HG03196 (cell line): ENCODE results near the gene ERMAP.
"Not testable (repeated sequence)": the region's sequence is repeated elsewhere in the genome, so short reads cannot be mapped to it uniquely, and the experiment has no call there.

ENCODE experiments used
- ATAC-seq: cut with Tn5 transposase; IDR thresholded peaks from one replicate; pipeline ENCODE4 v1.9.1; 2021; ENCODE audit not compliant: unreplicated experiment

Gene ERMAP

GRCh38 chr1:42806593-42806992 lies 10.3 kb upstream of the ERMAP start:
- no peak for ATAC-seq

DNA sequence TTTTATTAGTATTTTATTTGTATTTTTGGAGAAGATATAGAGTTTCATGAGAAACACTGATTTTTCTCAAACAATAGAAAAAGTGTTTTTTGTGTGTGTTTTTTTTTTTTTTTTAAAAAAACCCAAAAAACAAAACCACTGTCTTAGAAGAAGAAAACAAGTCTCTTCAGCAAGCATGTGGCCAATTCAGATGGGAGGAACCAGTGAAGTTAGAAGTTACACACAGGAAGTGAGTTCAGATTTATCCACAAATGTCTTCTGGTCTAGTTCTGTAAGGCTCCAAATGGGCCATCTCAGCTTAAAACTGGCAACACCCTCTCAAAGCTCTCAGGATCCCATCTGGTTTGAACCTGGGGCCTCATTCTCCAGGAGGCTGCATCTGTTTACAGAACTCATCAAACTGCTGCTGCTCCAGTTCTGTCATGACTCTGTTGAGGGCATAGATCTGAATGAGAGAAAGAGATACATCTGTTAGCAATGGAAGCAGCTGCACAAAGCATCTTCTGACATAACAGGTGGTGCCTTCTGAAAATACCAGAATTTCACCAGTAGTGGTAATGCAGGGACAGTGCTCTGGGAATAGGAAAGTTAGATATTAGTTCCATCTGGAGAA lies 9.8 kb upstream of the ERMAP start:
- no peak for ATAC-seq

DNA sequence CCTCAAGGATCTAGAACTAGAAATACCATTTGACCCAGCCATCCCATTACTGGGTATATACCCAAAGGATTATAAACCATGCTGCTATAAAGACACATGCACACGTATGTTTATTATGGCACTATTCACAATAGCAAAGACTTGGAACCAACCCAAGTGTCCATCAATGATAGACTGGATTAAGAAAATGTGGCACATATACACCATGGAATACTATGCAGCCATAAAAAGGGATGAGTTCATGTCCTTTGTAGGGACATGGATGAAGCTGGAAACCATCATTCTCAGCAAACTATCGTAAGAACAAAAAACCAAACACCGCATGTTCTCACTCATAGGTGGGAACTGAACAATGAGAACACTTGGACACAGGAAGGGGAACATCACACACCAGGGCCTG lies 2.1 kb upstream of the ERMAP start:
- not testable (repeated sequence) for ATAC-seq

GRCh38 chr1:42815941-42816584 lies 859 bp upstream of the ERMAP start:
- ATAC-seq = peak; percentile 5

DNA sequence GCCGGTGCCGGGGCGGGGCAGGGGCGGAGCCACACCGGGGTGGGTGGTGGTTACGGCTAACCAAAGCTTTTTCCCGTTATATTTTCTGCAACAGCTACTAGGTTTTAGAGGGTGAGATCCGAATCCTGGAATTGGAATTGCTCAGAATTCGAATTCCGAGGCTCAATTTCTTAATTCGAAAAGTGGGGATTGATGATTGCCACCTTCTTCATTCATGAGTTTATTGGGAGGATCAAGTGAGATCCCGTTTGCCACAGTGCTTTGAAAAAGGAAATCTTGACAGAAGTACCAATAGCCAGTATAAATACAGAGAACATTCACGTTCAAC lies 482 bp downstream of the ERMAP start:
- ATAC-seq = no peak

GRCh38 chr1:42817976-42818375 lies 1.1 kb downstream of the ERMAP start:
- no peak for ATAC-seq

DNA sequence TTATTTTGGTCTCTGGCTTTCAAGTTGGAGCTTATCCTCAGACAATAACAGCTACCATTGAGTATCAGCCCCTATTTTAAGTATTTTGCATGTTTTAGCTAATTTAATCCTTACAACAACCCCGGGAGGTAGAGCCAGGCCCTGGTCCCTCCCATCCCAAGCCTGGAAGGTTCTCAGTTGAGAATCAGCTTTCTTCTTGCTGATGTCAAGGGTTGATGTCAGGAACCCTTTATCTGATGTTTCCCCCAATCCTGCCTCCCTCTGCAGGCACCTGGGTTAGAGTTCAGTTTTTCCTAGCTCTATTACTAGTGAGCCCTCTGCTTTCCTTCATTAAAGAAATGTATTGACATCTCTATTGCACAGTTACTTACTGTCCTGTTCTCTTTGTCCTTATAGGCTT lies 3.9 kb downstream of the ERMAP start:
- ATAC-seq = no peak

DNA sequence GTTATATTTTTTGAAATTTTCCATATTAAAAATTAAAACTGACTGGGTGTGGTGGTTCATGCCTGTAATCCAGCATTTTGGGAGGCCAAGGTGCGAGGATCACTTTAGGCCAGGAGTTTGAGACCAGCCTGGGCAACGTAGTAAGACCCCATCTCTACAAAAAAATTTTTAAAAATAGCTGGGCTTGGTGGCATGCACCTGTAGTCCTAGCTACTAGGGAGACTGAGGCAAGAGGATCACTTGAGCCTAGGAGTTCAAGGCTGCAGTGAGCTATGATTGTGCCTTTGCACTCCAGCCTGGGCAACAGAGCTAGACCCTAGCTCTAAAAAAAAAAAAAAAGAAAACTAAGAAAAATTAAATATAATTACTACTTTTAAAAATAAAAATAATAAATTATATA lies 4.8 kb downstream of the ERMAP start:
- no peak for ATAC-seq

- no peak for ATAC-seq
These were observed 6.0 kb downstream of the ERMAP start for GRCh38 chr1:42822800-42823392.

- no peak for ATAC-seq
These were observed 7.6 kb downstream of the ERMAP start for GRCh38 chr1:42824481-42825035.

GRCh38 chr1:42825036-42825851 lies 8.3 kb downstream of the ERMAP start:
- ATAC-seq = no peak

DNA sequence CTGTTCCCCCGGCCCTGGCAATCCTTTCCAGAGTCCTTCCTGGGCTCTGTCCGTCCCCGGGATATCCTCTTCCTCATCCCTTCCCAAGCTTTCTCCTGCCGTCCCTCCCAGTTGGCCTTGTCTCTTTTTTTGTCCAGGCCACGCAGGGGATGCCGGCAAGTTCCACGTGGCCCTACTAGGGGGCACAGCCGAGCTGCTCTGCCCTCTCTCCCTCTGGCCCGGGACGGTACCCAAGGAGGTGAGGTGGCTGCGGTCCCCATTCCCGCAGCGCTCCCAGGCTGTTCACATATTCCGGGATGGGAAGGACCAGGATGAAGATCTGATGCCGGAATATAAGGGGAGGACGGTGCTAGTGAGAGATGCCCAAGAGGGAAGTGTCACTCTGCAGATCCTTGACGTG lies 13.7 kb downstream of the ERMAP start:
- no peak for ATAC-seq

DNA sequence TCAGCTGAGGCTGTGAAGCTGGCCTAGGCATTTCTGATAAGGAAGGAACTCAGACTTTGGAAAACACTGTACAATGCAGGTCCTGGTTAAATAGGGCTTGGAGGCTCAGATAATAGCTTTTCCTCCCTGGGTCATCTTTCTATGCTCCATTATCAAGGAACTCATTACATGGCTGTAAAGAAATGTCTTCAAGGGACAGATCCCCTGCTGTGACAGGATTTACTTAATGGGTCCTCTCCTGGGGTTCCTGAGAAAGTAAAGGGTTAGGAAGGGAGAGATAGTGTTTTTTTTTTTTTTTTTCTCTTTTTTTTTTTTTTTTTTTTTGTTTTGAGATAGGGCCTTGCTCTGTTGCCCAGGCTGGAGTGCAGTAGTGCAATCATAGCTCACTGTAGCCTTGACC lies 14.4 kb downstream of the ERMAP start:
- no peak for ATAC-seq

GRCh38 chr1:42832641-42833240 lies 15.8 kb downstream of the ERMAP start:
- no peak for ATAC-seq

DNA sequence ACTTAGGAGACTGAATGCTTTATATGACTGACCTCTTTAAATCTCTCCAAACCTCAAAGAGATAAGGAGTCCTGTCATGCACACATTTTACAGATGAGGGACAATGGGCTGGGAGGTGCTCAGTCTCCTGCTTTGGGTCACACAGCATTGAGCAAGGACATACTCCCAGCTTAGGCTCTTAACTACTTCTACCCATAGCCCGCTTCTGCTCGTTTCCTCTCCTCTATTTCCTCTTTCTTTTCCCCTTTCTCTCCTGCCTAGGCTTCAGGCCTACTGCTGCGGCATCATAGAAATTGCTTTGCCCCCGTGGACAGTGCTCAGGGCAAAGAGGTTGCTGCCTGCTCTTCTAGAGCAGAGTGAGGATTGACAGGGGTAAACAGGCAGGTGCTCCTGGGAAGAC lies 17.1 kb downstream of the ERMAP start:
- no peak for ATAC-seq

GRCh38 chr1:42834803-42835202 lies 17.9 kb downstream of the ERMAP start:
- no peak for ATAC-seq

DNA sequence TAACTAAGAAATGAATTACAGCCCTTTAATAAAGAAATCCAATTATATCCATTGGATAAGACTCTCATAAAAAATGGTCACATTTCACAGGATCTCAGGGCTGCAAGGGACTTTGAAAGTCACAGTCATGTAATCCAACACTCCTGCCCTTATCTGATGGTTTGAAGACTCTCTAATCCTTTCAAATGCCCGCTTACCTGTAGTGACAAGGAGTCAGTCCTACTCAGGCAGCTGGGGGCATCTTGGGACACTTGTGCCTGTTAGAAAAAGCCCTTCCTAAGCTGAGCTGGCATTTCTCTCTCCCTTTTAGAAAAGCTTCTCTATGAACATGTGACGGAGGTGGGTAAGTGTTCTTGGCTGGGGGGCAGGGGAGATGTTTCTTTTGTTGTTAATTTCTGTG lies 18.5 kb downstream of the ERMAP start:
- no peak for ATAC-seq

- no peak for ATAC-seq
These were observed 20.8 kb downstream of the ERMAP start for GRCh38 chr1:42837709-42838108.

DNA sequence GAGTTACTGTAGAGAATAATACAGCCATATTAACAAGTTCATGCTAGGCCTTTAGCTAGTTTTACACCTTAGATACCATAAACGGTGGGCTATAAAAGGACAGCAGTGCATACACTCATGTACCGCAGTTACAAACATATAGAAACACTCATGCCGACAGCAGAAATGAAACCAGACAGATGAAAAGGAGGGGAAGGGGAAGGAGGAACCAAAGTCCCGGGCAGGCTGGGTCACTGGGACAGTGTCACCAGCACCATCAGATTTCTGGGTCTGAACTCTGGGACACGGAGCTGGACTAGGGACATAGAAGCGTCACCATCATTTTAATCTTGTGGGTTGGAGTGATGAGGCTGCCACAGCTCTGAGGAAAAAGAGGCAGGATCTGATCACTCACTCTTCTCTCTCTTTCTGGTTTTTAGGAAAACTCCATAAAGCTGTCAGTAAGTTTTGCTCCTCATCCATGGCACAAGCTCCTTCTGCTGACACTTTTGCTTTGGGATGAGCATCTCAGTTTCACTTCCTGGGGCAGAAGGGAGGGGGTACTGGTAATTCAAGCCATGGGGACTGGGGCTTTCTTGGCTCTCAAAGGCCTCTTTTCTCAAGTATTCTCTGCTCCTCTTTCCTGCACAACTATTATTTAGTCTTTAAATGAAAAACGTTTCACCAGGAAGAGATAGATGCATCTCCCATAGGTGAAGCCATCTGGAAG lies 21.7 kb downstream of the ERMAP start:
- ATAC-seq = no peak

- no peak for ATAC-seq
These were observed 24.1 kb downstream of the ERMAP start for GRCh38 chr1:42841010-42841409.
